Measurements from ENCODE around the gene NFATC1.

GRCh38 chr18:79528846-79529245 lies 133.1 kb downstream of the NFATC1 start:
- TF ChIP-seq CTCF (conservative IDR thresholded peaks at IDR 0.05 in 1 of 2, IDR thresholded peaks at IDR 0.05 in 1 of 2; ENCODE audit: low read depth in 1 of 2, low read length in 2 of 2) (peak; percentile 82 to 90), EZH2 (IDR thresholded peaks at IDR 0.05; ENCODE audit: low read length, missing control alignments) (no peak)
